BLaER1 treated with 17β-estradiol and CSF1 and Interleukin-3, amounts not matched to agents 10 nM and 100 nM (cell line): Measurements from ENCODE around the gene ZNF501.

Experiments used
- H3K27ac ChIP-seq, 11 experiments: shearing (Covaris generic); formaldehyde crosslinking; 2 replicates each; pipeline ENCODE4 v1.8.1; 2022
- H3K27me3 ChIP-seq, 11 experiments: shearing (Covaris generic); formaldehyde crosslinking; 2 replicates each; pipeline ENCODE4 v1.8.1; 2022
- H3K36me3 ChIP-seq, 11 experiments: shearing (Covaris generic); formaldehyde crosslinking; 2 replicates each; pipeline ENCODE4 v1.8.1; 2022
- H3K4me1 ChIP-seq, 10 experiments: shearing (Covaris generic); formaldehyde crosslinking; 2 replicates each; pipeline ENCODE4 v1.8.1; 2022
- H3K4me2 ChIP-seq, 11 experiments: shearing (Covaris generic); formaldehyde crosslinking; 2 replicates each; pipeline ENCODE4 v1.8.1; 2022
- H3K4me3 ChIP-seq, 10 experiments: shearing (Covaris generic); formaldehyde crosslinking; 2 replicates each; pipeline ENCODE4 v1.8.1; 2022
- H3K9ac ChIP-seq, 11 experiments: shearing (Covaris generic); formaldehyde crosslinking; 2 replicates each; pipeline ENCODE4 v1.8.1; 2022
- H3K9me3 ChIP-seq, 11 experiments: shearing (Covaris generic); formaldehyde crosslinking; replicated peaks in 1 of 11; 2 replicates each; pipeline ENCODE4 v1.8.1; 2022
- H4K20me1 ChIP-seq, 11 experiments: shearing (Covaris generic); formaldehyde crosslinking; 2 replicates each; pipeline ENCODE4 v1.8.1; 2022
- Cebpa-rat ChIP-seq, 11 experiments: shearing (Covaris generic); IDR thresholded peaks; 2 replicates each; pipeline ENCODE4 v1.8.1; 2022

ZNF501 gene

GRCh38 chr3:44722103-44722401 lies 7.4 kb upstream of the ZNF501 start:
- Histone ChIP-seq H4K20me1 (no peaks in the 10 kb centered on the region), H3K9me3 (peaks cover 100% of the 10 kb centered on the region in 11 experiments), H3K4me2 (no peak overlapping the region), H3K4me3 (peak overlapping the region in 3 of 10 experiments; percentile 0 to 24 (median 8); a peak in 1 of 20 replicates), H3K9ac (no peak overlapping the region), H3K27ac (no peak overlapping the region), H3K27me3 (0 out of 22 replicates have a peak, but pooled peaks cover 0 to 6% (median 0%) of the 10 kb centered on the region in 11 experiments), H3K36me3 (no peaks in the 10 kb centered on the region; a peak in 1 of 22 replicates), H3K4me1 (no peaks in the 10 kb centered on the region)
- no peak for TF ChIP-seq Cebpa-rat (IDR thresholded peaks at IDR 0.05)

GRCh38 chr3:44734646-44735168 lies 5.3 kb downstream of the ZNF501 start:
- Histone ChIP-seq H3K27ac (no peak overlapping the region), H3K27me3 (peaks cover 0 to 4% (median 2%) of the 10 kb centered on the region in 11 experiments; a peak in 10 of 22 replicates), H3K36me3 (peaks cover 45 to 65% (median 56%) of the 10 kb centered on the region in 11 experiments), H3K4me2 (no peak overlapping the region), H3K4me3 (peak overlapping the region in 4 of 10 experiments; percentile 2 to 20 (median 4); a peak in 2 of 20 replicates), H3K4me1 (no peaks in the 10 kb centered on the region; a peak in 1 of 20 replicates), H3K9ac (no peak overlapping the region), H3K9me3 (peaks cover 100% of the 10 kb centered on the region in 11 experiments), H4K20me1 (no peaks in the 10 kb centered on the region)
- no peak for TF ChIP-seq Cebpa-rat (IDR thresholded peaks at IDR 0.05)

GRCh38 chr3:44761101-44761423 lies 31.6 kb downstream of the ZNF501 start:
- no peaks in the 10 kb centered on the region for H3K27me3 ChIP-seq
- H3K9me3 ChIP-seq: peaks cover 60 to 83% (median 79%) of the 10 kb centered on the region in 11 experiments
- peak overlapping the region; percentile 83 to 94 (median 87) for H3K27ac ChIP-seq
- peaks cover 47 to 77% (median 71%) of the 10 kb centered on the region in 11 experiments for H3K36me3 ChIP-seq
- H4K20me1 ChIP-seq: no peaks in the 10 kb centered on the region
- peak overlapping the region; percentile 66 to 95 (median 80) for H3K4me2 ChIP-seq
- TF ChIP-seq Cebpa-rat (IDR thresholded peaks at IDR 0.05): no peak
- H3K4me3 ChIP-seq: peak overlapping the region; percentile 79 to 95 (median 90)
- H3K4me1 ChIP-seq: peaks cover 10 to 23% (median 18%) of the 10 kb centered on the region in 10 experiments
- peak overlapping the region; percentile 85 to 95 (median 92) for H3K9ac ChIP-seq

- Histone ChIP-seq H3K36me3 (peaks cover 46 to 77% (median 71%) of the 10 kb centered on the region in 11 experiments), H4K20me1 (no peaks in the 10 kb centered on the region), H3K27ac (peak within 1 kb of the TSS; percentile 83 to 94 (median 87)), H3K4me2 (peak within 1 kb of the TSS; percentile 75 to 95 (median 84)), H3K27me3 (no peaks in the 10 kb centered on the region), H3K4me3 (peak within 1 kb of the TSS; percentile 79 to 95 (median 90)), H3K4me1 (peaks cover 10 to 23% (median 18%) of the 10 kb centered on the region in 10 experiments), H3K9me3 (peaks cover 60 to 83% (median 79%) of the 10 kb centered on the region in 11 experiments), H3K9ac (peak within 1 kb of the TSS; percentile 85 to 95 (median 92))
- TF ChIP-seq Cebpa-rat (IDR thresholded peaks at IDR 0.05): no peak
These were observed 32.2 kb downstream of the ZNF501 start, which contains the start of the genes KIAA1143 and KIF15 for GRCh38 chr3:44761424-44762169. Gene KIAA1143 (minus strand): TSS chr3:44761619. CDS start chr3:44761602, 17 bp downstream. Gene KIF15 (plus strand): TSS chr3:44761794. CDS start chr3:44761866, 72 bp downstream.

- no peaks in the 10 kb centered on the region for H3K27me3 ChIP-seq
- peaks cover 40 to 77% (median 71%) of the 10 kb centered on the region in 11 experiments for H3K36me3 ChIP-seq
- TF ChIP-seq Cebpa-rat (IDR thresholded peaks at IDR 0.05): no peak
- peaks cover 60 to 83% (median 79%) of the 10 kb centered on the region in 11 experiments for H3K9me3 ChIP-seq
- H3K4me1 ChIP-seq: peaks cover 10 to 23% (median 18%) of the 10 kb centered on the region in 10 experiments
- peak overlapping the region in 10 of 11 experiments; percentile 25 to 94 (median 87); a peak in 19 of 22 replicates for H3K27ac ChIP-seq
- peak overlapping the region; percentile 75 to 94 (median 82) for H3K4me2 ChIP-seq
- peak overlapping the region; percentile 85 to 95 (median 92); a peak in 21 of 22 replicates for H3K9ac ChIP-seq
- H3K4me3 ChIP-seq: peak overlapping the region; percentile 79 to 95 (median 90)
- H4K20me1 ChIP-seq: no peaks in the 10 kb centered on the region
These were observed 32.8 kb downstream of the ZNF501 start for GRCh38 chr3:44762170-44762677.

GRCh38 chr3:44762690-44763089 lies 33.3 kb downstream of the ZNF501 start:
- no peaks in the 10 kb centered on the region for H4K20me1 ChIP-seq
- H3K36me3 ChIP-seq: peaks cover 36 to 77% (median 71%) of the 10 kb centered on the region in 11 experiments
- H3K9me3 ChIP-seq: peaks cover 60 to 83% (median 79%) of the 10 kb centered on the region in 11 experiments
- H3K4me3 ChIP-seq: peak overlapping the region in 9 of 10 experiments; percentile 79 to 95 (median 86); a peak in 17 of 20 replicates
- peak overlapping the region; percentile 75 to 94 (median 82) for H3K4me2 ChIP-seq
- H3K27me3 ChIP-seq: no peaks in the 10 kb centered on the region
- H3K4me1 ChIP-seq: peaks cover 10 to 23% (median 18%) of the 10 kb centered on the region in 10 experiments
- H3K27ac ChIP-seq: peak overlapping the region in 9 of 11 experiments; percentile 83 to 94 (median 87); a peak in 17 of 22 replicates
- H3K9ac ChIP-seq: peak overlapping the region in 10 of 11 experiments; percentile 85 to 95 (median 92); a peak in 19 of 22 replicates
- TF ChIP-seq Cebpa-rat (IDR thresholded peaks at IDR 0.05): no peak

- no peak for TF ChIP-seq Cebpa-rat (IDR thresholded peaks at IDR 0.05)
- no peak overlapping the region for H3K27ac ChIP-seq
- H3K4me3 ChIP-seq: no peak overlapping the region; a peak in 1 of 20 replicates
- H3K9me3 ChIP-seq: peaks cover 60 to 83% (median 79%) of the 10 kb centered on the region in 11 experiments
- peaks cover 29 to 77% (median 71%) of the 10 kb centered on the region in 11 experiments for H3K36me3 ChIP-seq
- H4K20me1 ChIP-seq: no peaks in the 10 kb centered on the region
- H3K4me2 ChIP-seq: no peak overlapping the region
- no peak overlapping the region for H3K9ac ChIP-seq
- no peaks in the 10 kb centered on the region for H3K27me3 ChIP-seq
- H3K4me1 ChIP-seq: peaks cover 10 to 23% (median 18%) of the 10 kb centered on the region in 10 experiments
These were observed 34.8 kb downstream of the ZNF501 start for GRCh38 chr3:44764248-44764647.

- no peak overlapping the region for H3K4me2 ChIP-seq
- H3K27me3 ChIP-seq: no peaks in the 10 kb centered on the region
- H3K9ac ChIP-seq: no peak overlapping the region
- H3K36me3 ChIP-seq: peaks cover 43 to 100% (median 100%) of the 10 kb centered on the region in 11 experiments
- TF ChIP-seq Cebpa-rat (IDR thresholded peaks at IDR 0.05): no peak
- no peak overlapping the region; a peak in 1 of 20 replicates for H3K4me3 ChIP-seq
- no peak overlapping the region for H3K27ac ChIP-seq
- H3K4me1 ChIP-seq: no peaks in the 10 kb centered on the region
- H3K9me3 ChIP-seq: peaks cover 70 to 78% (median 75%) of the 10 kb centered on the region in 11 experiments
- H4K20me1 ChIP-seq: no peaks in the 10 kb centered on the region
These were observed 42.1 kb downstream of the ZNF501 start for GRCh38 chr3:44771424-44772098.
